GM18520 (cell line): Measurements from ENCODE around the gene EHBP1.
"Not testable (repeated sequence)": the region's sequence is repeated elsewhere in the genome, so short reads cannot be mapped to it uniquely, and the experiment has no call there.

Experiments
- ATAC-seq: cut with Tn5 transposase; IDR thresholded peaks from one replicate; pipeline ENCODE4 v1.9.1; 2021; ENCODE audit not compliant: unreplicated experiment

EHBP1 gene

DNA sequence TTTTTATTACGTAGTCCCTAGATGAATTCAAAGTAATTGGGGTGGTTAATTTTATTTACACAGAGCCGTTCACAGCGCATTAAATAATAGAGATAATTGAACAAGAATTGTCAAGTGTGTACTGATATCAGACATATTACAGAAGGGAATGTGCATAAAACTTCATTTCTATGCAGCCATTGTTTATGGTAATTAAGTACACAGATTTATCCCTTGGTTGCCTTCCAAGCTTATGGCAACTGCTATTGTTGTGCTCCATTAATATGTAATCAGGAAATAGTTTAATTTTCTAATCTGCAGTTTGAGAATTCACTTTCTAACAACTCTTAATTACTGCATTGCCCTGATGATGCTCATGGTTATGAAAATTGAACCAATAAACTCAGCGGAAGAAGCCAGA is 297.8 kb downstream of the EHBP1 start:
- no peak for ATAC-seq

DNA sequence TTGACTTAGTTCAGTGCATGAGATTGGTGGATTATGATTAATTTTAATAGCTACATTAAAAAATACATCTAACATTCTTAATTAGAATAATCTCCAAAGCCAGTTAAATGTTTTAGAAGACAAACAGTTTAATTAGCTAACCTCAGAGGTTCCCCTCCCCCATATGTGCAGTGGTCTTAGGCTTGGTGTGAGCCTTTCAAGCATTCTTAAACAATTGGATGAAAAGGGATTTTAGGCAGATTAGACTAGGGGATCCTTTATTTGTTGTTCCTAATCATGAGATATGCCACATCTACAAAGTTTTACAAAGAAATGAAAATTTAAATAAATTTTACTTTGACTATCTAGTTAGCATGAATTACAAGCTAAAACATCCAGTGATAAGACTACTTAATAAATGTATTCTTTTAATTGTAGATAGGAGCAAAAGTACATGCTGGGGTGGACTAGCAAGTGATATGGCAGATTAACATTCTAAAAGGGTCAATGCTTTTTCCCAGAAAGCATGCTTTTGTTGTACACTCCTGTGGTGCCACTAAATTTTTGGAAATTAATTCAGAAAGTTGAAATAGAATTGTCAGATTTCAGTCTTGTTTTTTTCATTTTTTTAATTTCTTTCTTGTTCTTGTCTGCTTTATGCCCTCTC is 302.4 kb downstream of the EHBP1 start:
- no peak for ATAC-seq

DNA sequence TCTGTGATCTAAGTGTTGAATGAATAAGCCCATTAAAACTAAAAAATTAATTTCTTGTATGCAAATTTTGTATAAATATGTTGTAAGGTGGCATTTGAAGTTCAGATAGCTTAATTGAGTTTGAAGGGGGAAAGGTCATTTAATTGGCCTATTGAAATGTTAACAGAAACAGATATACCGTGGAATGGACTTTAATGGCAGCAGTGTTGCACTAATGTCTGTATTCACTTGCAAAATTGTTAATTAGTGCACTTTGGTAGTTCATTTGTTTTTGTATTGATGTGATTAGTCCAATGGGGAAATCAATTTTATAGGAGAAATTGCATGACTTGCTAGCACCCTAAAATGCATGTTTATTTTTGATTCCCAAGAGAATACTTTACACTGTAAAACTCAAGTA is 303.3 kb downstream of the EHBP1 start:
- ATAC-seq = no peak

DNA sequence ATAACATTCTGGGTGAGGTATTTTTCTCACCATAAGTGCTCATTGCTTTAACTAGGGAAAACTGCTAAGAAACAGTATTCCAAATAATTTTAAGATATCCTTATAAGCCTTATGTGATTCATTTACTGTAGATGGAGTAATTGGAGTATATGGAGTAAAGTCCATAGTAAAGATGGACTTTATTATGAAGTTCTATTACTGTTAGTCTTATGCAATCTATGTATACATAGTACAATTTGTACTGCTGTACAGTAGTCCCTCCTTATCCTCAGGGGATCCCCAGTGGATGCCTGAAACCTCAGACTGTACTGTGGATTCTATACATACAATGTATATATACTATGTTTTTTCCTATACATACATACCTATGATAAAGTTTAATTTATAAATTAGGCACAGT is 304.0 kb downstream of the EHBP1 start:
- ATAC-seq = no peak

DNA sequence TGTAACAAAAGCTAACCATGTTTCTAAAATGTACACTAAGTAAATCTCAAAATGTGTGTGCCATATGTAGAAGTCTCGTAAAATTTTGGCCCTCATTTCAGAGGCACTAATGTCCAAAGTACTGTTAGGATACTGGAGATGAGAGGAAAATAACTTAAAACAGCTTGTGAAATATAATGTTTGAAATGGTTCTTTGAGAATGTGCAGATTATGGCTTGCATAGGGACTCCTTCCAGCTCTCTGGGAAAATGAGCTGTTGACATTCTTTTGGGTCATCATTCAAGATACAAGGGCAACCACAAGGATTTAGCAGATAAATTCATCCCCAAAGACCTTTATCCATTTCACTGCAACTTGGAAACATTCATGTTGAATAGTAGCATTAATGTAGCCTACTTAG is 307.0 kb downstream of the EHBP1 start:
- no peak for ATAC-seq

DNA sequence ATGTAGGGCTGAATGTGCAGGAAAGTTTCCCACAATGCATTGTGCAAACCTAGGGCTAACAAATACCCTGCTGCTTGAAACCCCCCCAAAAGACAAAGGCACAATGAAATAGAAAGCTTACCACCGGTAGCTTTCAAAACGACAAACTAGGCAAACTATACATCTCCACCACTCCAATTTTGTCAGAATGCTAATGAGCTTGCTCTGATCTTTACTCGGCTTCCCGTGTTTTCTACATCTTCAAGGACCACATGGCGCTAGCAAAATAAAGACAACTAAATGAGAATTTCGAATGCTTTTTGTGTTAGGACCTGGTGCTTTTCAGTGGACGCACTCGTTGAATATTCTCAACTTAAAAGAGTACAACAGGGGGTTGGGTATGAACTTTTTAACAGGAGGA is 307.9 kb downstream of the EHBP1 start:
- ATAC-seq = no peak

DNA sequence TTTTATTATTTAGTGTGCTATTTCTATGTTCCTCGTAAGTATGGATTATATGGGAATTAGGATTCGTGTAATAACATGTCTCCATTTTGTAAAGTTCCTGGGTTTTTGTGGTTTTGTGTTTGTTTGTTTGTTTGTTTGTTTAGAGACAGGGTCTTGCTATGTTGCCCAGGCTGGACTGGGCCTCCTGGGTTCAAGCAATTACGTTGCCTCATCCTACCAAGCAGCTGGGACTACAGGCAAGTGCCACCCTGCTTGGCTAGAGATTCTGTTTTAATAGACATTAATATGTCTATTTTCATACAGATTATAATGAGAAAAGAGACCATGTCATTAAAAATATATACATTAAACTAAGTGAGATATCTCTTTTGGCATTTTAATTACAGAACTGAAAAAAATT is 309.9 kb downstream of the EHBP1 start:
- ATAC-seq = no peak

DNA sequence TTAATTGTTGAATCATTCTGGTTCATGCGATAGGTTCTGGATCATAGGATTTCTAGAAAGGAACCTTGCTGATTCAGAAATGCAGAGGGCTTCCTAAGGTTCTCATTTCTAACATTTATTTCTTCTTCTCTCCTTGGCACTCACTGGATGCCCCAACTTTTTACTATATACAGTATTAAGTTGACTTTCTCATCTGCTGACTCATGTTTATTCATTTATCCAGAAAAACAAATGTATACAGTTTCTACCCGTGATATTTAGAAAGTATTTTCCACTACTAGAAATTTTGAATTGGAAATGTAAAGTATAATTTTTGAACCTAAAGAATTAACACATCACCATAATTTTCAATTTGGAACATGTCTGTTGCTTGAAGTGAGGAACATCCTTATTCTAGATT is 312.9 kb downstream of the EHBP1 start:
- no peak for ATAC-seq

DNA sequence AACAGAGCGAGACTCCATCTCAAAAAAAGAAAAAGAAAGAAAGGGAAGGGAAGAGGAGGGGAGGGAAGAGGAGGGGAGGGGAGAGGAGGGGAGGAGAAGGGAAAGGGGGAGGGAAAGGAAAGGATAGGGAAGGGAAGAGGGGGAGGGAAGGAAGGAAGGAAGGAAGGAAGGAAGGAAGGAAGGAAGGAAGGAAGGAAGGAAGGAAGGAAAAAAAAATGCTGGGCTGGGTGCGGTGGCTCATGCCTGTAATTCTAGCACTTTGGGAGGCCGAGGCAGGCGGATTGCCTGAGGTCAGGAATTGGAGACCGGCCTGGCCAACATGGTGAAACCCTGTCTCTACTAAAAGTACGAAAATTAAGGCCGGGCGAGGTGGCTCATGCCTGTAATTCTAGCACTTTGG is 314.2 kb downstream of the EHBP1 start:
- ATAC-seq = not testable (repeated sequence)

DNA sequence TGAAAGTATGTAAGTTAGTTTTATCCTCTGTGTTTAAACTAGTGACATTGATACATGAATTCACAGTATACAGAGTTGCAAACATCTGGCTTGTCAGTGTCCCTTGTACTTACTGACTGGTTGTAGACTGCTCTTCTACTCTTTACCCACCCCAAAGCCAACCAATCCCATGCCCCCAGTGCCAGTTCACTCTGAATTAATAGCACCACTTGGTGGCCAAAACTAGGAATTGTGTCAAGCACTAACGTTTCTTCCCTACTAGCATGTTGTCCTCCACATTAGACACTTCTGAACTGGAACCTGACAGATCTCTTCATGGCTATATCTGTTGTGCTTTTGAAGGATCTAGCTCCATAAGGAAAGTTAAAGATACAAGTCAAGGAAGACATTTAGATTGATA is 317.9 kb downstream of the EHBP1 start:
- no peak for ATAC-seq

DNA sequence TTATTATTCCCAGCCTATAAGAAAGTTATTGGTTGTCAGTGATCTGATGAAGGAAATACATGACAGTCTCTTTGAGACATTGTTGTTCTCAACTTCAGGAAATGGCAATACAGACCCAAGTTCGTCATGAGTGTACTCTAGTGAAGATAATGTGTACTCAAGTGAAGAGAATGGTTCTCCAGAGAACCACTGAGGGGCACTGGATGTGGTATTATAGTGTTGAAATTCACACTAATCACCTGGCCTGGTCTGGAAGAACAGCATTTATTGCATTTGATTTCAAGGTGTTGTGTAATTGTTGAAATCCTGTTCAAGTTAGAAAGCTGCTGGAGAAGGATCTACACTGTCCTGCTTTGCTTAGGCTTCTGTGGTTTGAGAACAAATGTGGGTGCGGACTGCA is 321.7 kb downstream of the EHBP1 start:
- no peak for ATAC-seq

DNA sequence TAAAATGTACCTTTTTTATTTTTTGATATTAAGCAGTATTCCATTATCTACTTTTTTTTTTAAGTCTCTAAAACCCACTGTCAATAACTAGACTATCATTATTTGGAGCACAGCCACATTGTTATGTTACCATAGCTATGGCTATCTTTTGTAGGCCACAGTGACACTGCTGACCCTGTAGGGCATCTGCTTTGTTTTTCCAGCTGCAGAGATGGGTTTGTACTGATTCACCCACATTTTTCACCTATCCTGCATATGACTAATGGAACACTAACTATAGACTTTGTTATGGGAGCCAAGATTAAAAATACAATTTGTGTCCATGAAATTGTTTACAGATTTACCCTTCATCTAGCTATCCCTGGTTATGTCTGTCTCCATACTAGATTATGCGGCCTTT is 323.5 kb downstream of the EHBP1 start:
- ATAC-seq = no peak

DNA sequence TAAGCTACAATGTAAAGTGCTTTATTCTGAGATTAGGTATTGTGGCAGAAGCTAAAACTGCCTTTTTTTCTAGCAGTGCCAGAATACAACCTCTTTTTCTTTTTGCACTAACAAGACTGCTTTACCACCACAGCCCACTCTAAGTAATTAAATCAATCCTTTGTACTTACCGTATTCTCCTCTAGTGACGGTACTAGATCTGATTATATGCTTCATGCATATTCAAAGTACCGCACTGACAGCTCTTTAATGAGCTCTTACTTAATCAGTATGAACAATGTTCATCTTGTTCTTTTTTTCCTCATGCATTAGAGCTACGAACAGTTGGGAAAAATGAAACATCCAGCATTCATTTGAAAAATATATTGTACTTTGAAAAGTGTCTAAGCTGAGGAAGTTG is 329.0 kb downstream of the EHBP1 start:
- no peak for ATAC-seq

DNA sequence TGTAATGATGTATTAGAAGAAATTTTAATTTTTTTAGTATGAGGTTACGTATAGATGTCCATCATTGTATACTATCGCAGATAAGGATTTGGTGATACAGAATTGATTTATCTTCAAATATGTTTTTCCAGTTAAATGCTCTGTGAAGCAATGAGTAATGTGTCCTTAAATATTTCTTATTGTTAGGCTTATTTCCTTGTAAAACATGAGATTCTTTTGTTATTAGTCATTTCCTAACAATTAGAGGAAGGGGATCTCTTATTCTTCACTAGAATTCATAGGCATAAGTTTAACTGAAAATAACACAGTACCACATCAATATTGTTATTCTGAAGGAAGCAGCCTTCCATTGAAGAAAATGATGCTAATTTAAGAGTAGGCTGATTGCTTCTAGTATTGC is 329.7 kb downstream of the EHBP1 start:
- no peak for ATAC-seq

DNA sequence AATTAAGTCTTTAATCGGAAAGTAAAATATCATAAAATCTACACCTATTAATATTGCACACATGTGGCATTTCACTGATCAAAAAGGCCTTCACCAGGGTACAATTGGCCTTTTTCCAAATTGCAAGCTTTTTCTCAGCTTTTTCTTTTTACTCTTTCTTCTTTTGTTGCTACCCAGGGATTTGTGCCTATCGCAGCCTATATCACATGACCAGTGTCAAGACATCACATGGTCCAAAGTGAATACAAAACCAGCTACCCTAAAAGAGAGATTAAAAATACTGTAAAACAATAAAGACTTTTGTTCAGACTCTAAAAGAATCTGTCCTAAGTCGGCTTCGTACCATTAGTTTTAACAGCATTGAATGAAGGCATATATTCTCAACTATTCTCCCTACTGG is 330.1 kb downstream of the EHBP1 start:
- ATAC-seq = no peak

DNA sequence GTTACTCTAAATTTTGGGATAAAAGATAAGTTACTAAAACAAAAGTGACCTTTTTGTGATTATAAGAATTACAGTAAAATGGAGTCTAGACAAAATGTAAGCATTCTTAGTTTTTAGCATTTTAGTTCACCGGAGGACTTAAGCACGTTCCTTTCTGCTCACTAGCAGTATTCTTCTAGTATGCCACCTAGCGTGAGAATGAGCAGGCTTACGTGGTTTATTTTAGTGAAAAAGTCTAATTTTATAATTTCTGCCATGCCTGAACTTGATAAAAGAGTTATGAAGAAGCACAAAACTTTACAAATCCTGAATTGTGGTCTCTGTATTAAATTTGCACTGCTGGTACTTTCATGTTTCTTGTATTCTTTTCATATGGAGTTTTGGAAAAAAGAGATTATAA is 332.5 kb downstream of the EHBP1 start:
- ATAC-seq = no peak

DNA sequence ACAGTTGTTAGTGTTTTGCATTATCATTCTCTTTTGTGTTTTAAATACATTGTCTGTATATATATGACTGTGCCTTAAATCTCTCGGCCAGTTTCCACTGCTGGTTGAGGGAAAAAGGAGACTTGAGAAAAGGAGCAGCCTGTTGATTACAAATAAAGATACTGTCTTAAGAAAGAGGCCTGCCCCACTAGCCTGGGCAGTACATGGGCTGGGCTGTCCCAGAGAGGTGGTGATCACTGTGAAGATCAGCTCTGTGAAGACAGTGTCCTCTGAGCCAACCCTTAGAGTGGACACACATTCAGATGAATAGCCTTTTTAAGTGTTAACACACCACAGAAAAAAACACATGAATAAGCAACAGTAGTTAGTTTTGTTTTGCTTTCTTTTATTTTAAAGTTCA is 335.1 kb downstream of the EHBP1 start:
- no peak for ATAC-seq

DNA sequence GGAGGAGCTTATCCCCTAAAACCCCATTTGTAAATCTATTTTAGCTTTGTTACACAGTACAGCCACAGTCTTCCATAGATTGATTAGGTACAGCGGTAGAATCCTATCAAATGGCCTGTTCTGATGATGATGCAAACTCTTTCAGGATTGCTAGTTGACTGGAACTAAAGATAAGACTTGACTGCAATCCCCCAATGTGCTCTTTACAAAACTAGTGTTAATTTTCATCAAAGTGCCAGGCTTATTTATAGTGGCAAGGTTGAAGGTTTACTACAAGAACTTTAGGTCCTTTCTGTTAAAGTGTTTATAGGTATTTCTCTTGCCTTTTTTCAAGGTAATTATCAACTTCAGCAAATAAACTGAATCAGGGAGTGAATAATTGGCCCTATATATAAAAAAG is 336.1 kb downstream of the EHBP1 start:
- no peak for ATAC-seq

DNA sequence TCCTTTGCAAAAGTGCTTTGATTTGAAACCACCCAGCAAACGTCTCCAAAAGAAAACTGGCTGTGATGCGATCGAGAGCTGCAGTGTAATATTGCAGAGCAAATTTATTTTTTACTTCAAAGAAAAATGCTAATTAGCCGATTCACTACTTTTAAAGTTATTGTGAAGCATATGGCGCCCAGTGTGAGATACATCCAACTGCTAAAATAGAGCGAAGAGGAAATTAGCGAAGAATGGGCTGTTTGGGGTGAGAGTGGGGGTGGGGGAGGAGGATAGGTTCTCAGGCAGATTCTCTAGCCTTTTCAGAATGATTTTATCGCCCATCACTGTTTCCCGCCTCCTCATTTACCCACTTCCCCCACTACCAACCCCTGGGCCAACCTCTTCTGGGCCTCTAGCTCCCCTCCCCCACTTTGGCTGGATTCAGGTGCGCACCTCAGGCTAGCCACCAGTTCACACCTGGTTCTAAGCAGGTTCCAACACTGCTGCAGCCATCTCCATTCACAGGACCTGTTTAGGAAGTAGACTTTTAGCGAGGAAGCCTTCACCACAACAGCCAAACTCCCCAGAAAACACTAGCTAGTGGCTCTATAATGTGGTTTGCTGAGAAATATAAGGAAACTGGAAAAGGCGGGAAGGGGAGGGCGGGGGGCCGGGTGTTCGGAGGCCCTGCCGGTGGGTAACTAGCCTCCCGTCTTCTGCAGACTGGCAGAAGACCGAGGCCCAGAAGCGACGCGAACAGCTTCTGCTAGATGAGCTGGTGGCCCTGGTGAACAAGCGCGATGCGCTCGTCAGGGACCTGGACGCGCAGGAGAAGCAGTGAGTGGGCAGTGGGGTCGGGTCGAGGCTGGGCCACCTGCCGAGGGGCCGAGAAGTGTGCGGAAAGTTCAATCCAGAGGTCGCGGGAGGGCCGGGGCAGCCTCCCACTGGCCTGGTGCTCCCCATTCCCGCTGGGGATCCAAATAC is 339.1 kb downstream of the EHBP1 start:
- no peak for ATAC-seq

DNA sequence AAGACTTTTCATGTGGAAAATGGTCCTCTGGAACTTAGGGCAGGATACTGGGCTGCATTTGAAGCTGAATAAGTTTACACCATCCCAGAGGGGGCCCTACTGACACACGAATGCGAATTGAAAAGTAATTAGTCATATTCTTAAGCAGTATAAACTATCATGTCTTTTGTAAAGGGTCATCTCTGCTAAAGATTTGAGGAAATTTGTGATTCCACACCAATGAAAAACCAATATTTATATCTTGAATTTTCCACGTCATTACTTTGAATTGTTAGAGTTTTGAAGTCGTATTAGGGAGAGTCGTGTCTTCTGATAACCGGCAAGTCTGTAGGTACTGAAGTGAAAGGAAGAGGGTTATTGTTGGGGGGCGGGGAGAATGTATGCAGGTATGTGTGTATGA is 341.0 kb downstream of the EHBP1 start:
- ATAC-seq = no peak

DNA sequence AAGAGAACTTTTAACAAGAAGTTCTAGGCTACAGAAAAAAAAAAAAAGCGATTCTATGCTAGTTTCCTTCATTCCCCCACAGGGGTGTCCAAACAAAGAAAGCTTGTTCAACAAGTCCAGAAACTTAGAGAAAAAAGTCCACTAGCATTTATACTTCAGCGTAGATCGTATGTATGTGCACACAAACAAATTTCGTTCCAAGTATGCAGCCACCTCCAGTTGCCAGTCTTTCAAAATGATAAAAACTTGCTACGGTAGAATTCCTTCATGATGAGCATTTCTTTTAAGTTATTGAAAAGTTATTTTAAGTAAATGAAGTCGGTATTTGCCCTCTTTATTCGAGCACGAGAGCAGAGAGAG is 341.4 kb downstream of the EHBP1 start:
- ATAC-seq = no peak
